Stimulated activated CD8-positive, alpha-beta memory T cell treated with anti-CD3 and anti-CD28 coated beads, Interleukin-4, amount 100 ng/mL, for 24 hours (primary cell): Measurements from ENCODE around the gene PHACTR3.
"Not testable (repeated sequence)": the region's sequence is repeated elsewhere in the genome, so short reads cannot be mapped to it uniquely, and the experiment has no call there.

Experiments
- DNase-seq: peaks from one replicate; pipeline ENCODE4 v3.0.0-alpha.2; 2020; ENCODE audit warnings: low read depth

Gene PHACTR3

DNA sequence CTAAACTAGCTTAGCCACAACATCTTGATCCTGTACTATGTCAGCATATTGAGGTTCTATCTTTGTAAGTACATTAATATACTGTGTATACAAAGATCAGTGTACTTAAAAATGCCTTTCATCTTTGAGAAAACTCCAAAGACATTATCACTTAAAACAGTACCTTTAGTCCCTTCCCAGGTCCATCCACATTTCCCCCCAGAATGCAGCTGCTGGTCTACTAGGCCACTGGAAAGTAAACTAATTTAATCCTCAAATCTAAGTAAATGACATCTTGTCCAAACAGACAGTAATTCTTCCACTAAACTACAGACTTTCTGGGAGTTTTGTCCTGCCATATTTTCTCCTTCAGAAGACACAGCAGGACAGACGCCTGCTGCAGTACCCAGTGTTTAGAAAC lies 260.4 kb downstream of the PHACTR3 start:
- no peak for DNase-seq

DNA sequence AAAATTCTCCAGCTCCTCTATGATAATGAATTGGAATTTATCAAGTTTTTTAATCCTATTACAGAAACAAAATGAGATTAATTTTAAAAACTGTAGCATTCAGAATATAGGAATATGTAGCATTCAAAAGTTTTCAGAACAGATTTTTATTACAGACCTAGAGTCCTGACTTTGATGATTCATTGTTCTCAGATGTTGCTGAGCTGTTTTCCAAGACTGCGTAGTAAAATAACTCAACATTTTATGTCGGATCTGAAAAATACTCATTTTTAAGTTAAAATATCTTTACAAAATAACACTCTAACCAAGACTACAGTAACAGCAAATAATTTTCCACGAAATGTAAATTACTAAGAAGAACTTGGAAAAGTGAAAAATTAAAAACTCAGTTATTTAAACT lies 262.0 kb downstream of the PHACTR3 start:
- DNase-seq = no peak

DNA sequence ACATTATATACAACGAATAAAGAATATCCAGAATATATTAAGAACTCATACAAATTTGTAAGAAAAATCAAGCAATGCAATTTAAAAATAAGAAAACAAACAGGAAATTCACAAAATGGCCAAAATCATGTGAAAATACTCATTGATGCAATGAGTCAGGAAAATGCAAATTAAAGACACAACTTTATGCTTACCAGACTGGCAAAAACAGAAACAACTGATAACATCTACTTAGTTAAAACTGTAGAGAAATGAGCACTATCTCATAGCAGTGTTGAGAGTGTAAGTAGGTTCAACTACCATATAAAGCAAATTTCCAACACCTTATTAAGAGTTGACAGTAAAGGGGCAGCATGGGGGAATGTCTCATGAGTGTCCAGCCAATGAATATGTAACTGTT lies 266.8 kb downstream of the PHACTR3 start:
- DNase-seq = no peak

DNA sequence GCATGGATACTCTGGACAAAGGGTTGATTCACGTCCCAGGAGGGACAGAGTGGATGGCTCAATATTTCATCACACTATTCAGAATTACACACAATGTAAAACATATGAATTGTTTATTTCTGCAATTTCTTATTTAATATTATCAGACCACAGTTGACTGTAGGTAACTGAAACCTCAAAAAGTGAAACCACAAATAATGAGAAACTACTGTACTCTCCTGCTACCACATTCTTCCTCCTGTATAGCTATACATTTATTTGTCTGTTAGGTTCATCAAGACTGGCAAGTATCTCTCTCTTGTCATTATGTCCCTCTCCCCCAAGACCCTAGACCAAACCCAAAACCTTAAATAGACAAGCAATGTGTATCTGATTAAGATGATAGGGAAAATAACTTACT lies 269.1 kb downstream of the PHACTR3 start:
- DNase-seq = no peak

DNA sequence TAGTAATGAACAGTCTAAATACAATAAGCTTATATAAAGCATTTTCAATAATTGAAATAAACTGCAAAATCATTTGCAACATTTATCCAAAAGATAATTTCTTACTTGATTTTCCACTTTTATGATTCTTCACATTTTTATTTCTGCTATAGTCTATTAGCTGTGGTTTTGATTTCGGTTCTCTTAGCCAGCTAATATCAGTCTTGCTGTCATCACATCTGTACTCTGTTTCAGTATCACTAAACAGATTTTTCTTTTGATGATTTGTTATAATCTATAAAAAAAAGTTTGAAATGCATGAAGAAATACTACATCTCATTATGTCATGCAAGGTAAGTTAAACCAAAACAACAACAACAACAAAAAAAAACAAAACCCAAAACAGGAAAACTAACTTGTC lies 275.9 kb downstream of the PHACTR3 start:
- DNase-seq = no peak

DNA sequence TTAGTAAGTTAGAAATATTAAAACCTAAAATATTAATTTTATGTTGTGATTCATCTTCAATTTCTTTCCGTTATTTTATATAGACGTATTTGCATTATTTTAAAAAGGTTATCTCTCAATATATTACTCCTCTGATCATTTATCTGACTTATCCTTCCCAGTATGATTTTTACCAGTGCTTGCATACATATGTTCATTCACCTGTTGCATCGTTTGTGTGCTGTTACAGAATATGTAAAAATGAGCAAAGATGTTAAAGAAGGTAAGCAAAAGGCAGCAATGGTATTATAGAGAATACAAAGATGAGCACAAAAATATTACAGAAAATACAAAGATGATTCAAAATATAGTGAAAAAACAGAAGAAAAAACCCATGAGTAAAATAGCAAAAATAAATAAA lies 280.2 kb downstream of the PHACTR3 start:
- no peak for DNase-seq

DNA sequence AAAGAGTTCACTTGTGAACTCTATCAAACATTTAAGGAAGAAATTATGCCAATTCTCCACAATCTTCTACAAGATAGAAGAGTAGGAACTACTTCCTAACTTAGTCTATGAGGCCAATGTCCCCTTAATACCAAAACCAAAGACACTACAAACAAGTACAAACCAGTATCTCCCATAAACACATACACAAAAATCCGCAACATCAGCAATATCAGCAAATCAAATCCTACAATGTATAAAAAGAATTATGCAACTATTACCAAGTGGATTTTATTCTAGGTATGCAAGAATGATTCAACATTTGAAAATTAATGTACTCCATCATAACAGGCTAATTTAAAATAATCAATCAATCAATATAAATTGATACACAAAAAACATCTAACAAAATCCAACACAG lies 283.7 kb downstream of the PHACTR3 start:
- DNase-seq = no peak

DNA sequence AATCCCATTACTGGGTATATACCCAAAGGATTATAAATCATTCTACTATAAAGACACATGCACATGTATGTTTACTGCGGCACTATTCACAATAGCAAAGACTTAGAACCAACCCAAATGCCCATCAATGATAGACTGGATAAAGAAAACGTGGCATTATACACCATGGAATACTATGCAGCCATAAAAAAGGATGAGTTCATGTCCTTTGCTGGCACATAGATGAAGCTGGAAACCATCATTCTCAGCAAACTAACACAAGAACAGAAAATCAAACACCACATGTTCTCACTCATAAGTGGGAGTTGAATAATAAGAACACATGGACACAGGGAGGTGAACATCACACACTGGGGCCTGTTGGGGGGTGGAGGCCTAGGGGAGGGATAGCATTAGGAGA lies 285.7 kb downstream of the PHACTR3 start:
- not testable (repeated sequence) for DNase-seq

DNA sequence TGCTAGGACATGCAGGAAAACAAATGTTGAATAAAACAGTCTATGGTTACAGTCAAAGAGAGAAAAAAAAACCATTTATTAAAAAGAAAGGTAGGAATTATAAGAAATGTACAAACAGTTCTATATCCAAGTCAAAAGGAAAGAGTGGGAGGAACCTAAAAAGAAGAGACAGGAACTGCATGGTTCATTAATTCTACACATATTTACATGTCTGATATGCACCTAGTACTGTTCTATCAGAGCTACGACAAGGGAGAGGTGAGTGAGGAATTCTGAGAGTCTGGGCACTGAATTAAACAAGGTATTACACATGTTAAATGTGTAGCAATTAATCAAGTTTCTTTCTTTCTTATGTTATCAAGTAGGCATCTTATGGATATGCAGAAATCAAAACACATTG lies 287.2 kb downstream of the PHACTR3 start:
- no peak for DNase-seq

DNA sequence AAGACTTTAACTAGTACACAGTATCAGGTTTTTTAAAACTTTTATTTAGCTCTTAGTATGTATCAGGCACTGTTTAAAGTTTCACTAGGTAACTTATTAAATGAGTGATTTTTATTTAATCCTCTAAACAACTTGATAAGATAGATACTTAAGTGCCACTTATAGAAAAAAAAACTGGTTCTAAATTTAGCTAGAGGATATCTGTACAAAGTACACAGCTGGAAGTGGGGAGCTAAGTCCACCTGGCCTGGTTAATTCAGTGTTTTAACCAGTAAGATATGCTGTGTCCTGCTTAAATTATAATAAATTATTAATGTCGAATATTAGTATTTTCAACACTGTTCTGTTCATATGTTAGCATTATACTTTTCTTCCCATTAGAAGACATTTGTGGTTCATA lies 291.6 kb downstream of the PHACTR3 start:
- no peak for DNase-seq
